Measurements from ENCODE around the gene ZNF497. TPM values are rescaled to one million over a fixed set of nuclear protein-coding genes. Genes with fewer than 3 reads are reported as not detected.
A peak's percentile ranks its signal among the peaks of the same experiment; 100 is the strongest.

The ZNF497 gene
- total and polyA plus RNA-seq, 2 of the 13 experiments (the other 11 are each of a cell fraction or from before 2014, with no cell fraction given): 1.5 to 1.9 TPM

DNA sequence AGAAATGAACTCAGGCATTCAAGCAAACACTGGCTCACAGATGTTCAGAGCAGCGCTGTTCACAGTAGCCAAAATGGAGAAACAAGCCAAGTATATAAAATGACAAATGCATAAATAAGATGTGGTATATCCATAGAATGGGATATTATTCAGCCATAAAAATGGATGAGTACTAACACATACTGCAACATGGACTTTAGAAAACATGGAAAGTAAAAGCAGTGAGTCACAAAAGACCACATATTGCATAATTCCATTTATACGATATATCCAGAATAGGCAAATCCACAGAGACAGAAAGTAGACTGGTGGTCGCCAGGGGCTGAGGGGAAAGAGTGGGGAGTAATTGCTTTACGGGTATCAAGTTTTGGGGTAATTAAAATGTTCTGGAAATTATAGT, 11.6 kb upstream of the ZNF497 start:
- H3K4me2 ChIP-seq (ENCODE audit: low read depth, low read length): no peak overlapping the region
- H3K4me3 ChIP-seq (replicated peaks in 1 of 3; ENCODE audit: insufficient read depth in 1 of 3, low read depth in 2 of 3, low read length in 3 of 3): no peak overlapping the region
- BruUV-seq (replicated peaks): no TSS peak
- H3K4me1 ChIP-seq (ENCODE audit: insufficient read depth, low read length): peaks cover 11% of the 10 kb centered on the region
- DNase-seq (ENCODE audit: low spot score) (no peak), ATAC-seq (no peak), FAIRE-seq (no peak)
- CTCF ChIA-PET (ENCODE audit: low intra/inter-chr PET ratio, low total read pairs): no interaction called here
- TF ChIP-seq ZNF747 (CRISPR knock-in tag; IDR thresholded peaks at IDR 0.05; ENCODE audit: borderline replicate concordance): no peak
- 0 out of 2 replicates have a peak, but pooled peaks have one; percentile 7 for TF ChIP-seq CEBPB (IDR thresholded peaks at IDR 0.05; ENCODE audit: borderline replicate concordance, low read depth, low read length)
- H4K20me1 ChIP-seq (ENCODE audit: insufficient read depth, low read length): no peaks in the 10 kb centered on the region
- in situ Hi-C loops (cut with HindIII; ENCODE audit: extremely low pct_ligation_motif_present, low pct_unique_long_range_greater_than_20kb): no loop called here
- H3K9me3 ChIP-seq (ENCODE audit: low read length): no peaks in the 10 kb centered on the region
- no peaks in the 10 kb centered on the region for H3K27me3 ChIP-seq (ENCODE audit: control insufficient read depth in 1 of 2, insufficient read depth in 2 of 2, low read length in 2 of 2)
- no peaks in the 10 kb centered on the region for H3K36me3 ChIP-seq (replicated peaks in 1 of 2; ENCODE audit: control insufficient read depth in 1 of 2, insufficient read depth in 2 of 2, low read length in 2 of 2)
- no peak overlapping the region for H3K27ac ChIP-seq (ENCODE audit: extremely low read length, insufficient read depth, low read length)
- POLR2A ChIA-PET: interaction anchor here (0.9 to 2.0 kb wide), 3 partner anchors 9 to 34 kb away, joined by 3 to 11 read pairs (median 4); partner anchors contain the start of genes ZNF497 and ZNF584
- H3K9ac ChIP-seq (ENCODE audit: insufficient read depth, low read depth, low read length): no peak overlapping the region
- intact Hi-C loops (cut with micrococcal nuclease; ENCODE audit: unreplicated experiment): no loop called here
- WGBS (ENCODE audit: low lambda C conversion rate): 72% methylated on average over 4 of the region's 4 CpGs
- H2AFZ ChIP-seq (ENCODE audit: low read length): no peak overlapping the region
- no peaks in the 10 kb centered on the region for H3K79me2 ChIP-seq (ENCODE audit: insufficient read depth, low read length)

- WGBS (ENCODE audit: low lambda C conversion rate): 30% methylated on average over 14 of the region's 15 CpGs
- intact Hi-C loops (cut with micrococcal nuclease; ENCODE audit: unreplicated experiment): loop anchor here (2.0 kb wide), 1 partner anchor 46 kb away; the partner anchor contains the start of gene ZSCAN22
- H3K79me2 ChIP-seq (ENCODE audit: insufficient read depth, low read length): no peaks in the 10 kb centered on the region
- H3K9ac ChIP-seq (ENCODE audit: insufficient read depth, low read depth, low read length): no peak overlapping the region
- no peak overlapping the region for H2AFZ ChIP-seq (ENCODE audit: low read length)
- peak; percentile 63 for FAIRE-seq
- no peaks in the 10 kb centered on the region for H3K27me3 ChIP-seq (ENCODE audit: control insufficient read depth in 1 of 2, insufficient read depth in 2 of 2, low read length in 2 of 2)
- POLR2A ChIA-PET: interaction anchor here (2.0 kb wide), 1 partner anchor 10 kb away, joined by 11 read pairs; the partner anchor contains the start of gene ZNF497
- CTCF ChIA-PET (ENCODE audit: low intra/inter-chr PET ratio, low total read pairs): interaction anchor here (2.3 kb wide), 1 partner anchor 43 kb away, joined by 11 read pairs; no protein-coding TSS in a partner anchor
- no peaks in the 10 kb centered on the region for H3K9me3 ChIP-seq (ENCODE audit: low read length)
- peaks cover 9% of the 10 kb centered on the region for H3K4me1 ChIP-seq (ENCODE audit: insufficient read depth, low read length)
- H3K4me3 ChIP-seq (replicated peaks in 1 of 3; ENCODE audit: insufficient read depth in 1 of 3, low read depth in 2 of 3, low read length in 3 of 3): no peak overlapping the region
- peak overlapping the region; percentile 29; the same call in 1 of the 2 replicates for H3K4me2 ChIP-seq (ENCODE audit: low read depth, low read length)
- no peaks in the 10 kb centered on the region for H3K36me3 ChIP-seq (replicated peaks in 1 of 2; ENCODE audit: control insufficient read depth in 1 of 2, insufficient read depth in 2 of 2, low read length in 2 of 2)
- no TSS peak for BruUV-seq (replicated peaks)
- no peak for DNase-seq (ENCODE audit: low spot score)
- H4K20me1 ChIP-seq (ENCODE audit: insufficient read depth, low read length): no peaks in the 10 kb centered on the region
- ATAC-seq: peak; percentile 54
- in situ Hi-C loops (cut with HindIII; ENCODE audit: extremely low pct_ligation_motif_present, low pct_unique_long_range_greater_than_20kb): no loop called here
- no peak overlapping the region for H3K27ac ChIP-seq (ENCODE audit: extremely low read length, insufficient read depth, low read length)
- TF ChIP-seq ZNF574 (CRISPR knock-in tag; IDR thresholded peaks at IDR 0.05) (0 out of 2 replicates have a peak, but pooled peaks have one; percentile 21), RXRB (CRISPR knock-in tag; IDR thresholded peaks at IDR 0.05; ENCODE audit: borderline replicate concordance) (peak; percentile 72), ZNF615 (CRISPR knock-in tag; IDR thresholded peaks at IDR 0.05; ENCODE audit: borderline replicate concordance) (no peak), ATF2 (CRISPR knock-in tag; IDR thresholded peaks at IDR 0.05) (no peak), FOXK1 (CRISPR knock-in tag; IDR thresholded peaks at IDR 0.05; ENCODE audit: borderline replicate concordance, low read depth) (no peak), ZNF354B (CRISPR knock-in tag; IDR thresholded peaks at IDR 0.05) (no peak), HNF4A (CRISPR knock-in tag; IDR thresholded peaks at IDR 0.05) (peak; percentile 16; the same call in 1 of the 2 replicates), PAF1 (CRISPR knock-in tag; IDR thresholded peaks at IDR 0.05) (no peak), ZNF225 (CRISPR knock-in tag; IDR thresholded peaks at IDR 0.05) (no peak), ISX (CRISPR knock-in tag; conservative IDR thresholded peaks at IDR 0.05) (no peak), ZBTB38 (CRISPR knock-in tag; IDR thresholded peaks at IDR 0.05) (no peak), ZSCAN22 (CRISPR knock-in tag; IDR thresholded peaks at IDR 0.05) (no peak)
Observed at GRCh38 chr19:58372311-58373133, 10.0 kb upstream of the ZNF497 start.
